Spleen (tissue), 7 donors: ENCODE measurements around the gene ABTB2.

Source experiments
- POLR2A ChIP-seq, 3 donors: fragments of 450-650 bp; IDR thresholded peaks; one replicate each; pipeline ENCODE4 v1.5.1; 2017; ENCODE audit warnings: antibody characterized with exemption in 3 of 3, mild to moderate bottlenecking in 1 of 3
- TF ChIP-seq, protein P1 (sequence below), 11 experiments: fragments of 200-600 bp in 7 of 11; fragments of 450-650 bp in 4 of 11; sonication (generic) in 4 of 11; IDR thresholded peaks in 8 of 11; conservative IDR thresholded peaks in 3 of 11; 1 replicate in 7 of 11; 2 replicates in 4 of 11; pipeline versions ENCODE4 v1.4.0 to v1.8.0; 2016 to 2021; ENCODE audit warnings: antibody characterized with exemption in 11 of 11, inconsistent platforms in 4 of 11, mild to moderate bottlenecking in 1 of 11
- donor health status: DM: no; HTN: no; CAD: no; lungs with moderate emphysema.
- donor health status: DM: no; HTN: no; CAD: no.
- donor health status: DM: no; HTN: no; CAD: no.

DNA sequence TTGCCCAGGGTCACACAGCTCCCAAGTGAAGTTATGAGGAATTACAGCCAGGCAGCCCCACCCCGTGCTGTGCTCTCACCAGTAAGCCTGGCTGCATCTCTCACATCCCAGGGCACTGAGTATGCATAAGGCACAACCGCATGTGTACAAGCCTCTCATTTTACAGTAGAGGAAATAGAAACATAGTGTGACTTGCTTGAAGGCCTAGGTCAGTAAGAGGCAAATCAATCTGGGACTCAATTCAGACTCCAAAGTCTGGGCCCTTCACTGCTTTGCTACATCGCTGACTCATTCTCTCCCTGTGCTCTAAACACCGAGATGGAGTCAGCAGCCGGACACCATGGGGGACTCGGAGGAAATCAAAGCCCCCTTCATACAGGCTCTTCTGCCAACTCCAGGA, 7.9 kb downstream of the ABTB2 start:
- TF ChIP-seq POLR2A (IDR thresholded peaks at IDR 0.05), result no peak
- TF ChIP-seq, protein P1, sequence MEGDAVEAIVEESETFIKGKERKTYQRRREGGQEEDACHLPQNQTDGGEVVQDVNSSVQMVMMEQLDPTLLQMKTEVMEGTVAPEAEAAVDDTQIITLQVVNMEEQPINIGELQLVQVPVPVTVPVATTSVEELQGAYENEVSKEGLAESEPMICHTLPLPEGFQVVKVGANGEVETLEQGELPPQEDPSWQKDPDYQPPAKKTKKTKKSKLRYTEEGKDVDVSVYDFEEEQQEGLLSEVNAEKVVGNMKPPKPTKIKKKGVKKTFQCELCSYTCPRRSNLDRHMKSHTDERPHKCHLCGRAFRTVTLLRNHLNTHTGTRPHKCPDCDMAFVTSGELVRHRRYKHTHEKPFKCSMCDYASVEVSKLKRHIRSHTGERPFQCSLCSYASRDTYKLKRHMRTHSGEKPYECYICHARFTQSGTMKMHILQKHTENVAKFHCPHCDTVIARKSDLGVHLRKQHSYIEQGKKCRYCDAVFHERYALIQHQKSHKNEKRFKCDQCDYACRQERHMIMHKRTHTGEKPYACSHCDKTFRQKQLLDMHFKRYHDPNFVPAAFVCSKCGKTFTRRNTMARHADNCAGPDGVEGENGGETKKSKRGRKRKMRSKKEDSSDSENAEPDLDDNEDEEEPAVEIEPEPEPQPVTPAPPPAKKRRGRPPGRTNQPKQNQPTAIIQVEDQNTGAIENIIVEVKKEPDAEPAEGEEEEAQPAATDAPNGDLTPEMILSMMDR (IDR thresholded peaks at IDR 0.05 in 8 of 11, conservative IDR thresholded peaks at IDR 0.05 in 3 of 11), result no peak
